ENCODE data around the gene DACH1.

DACH1 gene

GRCh38 chr13:71644579-71644978 is 222.4 kb downstream of the DACH1 start:
- no peaks in the 10 kb centered on the region for H3K9me3 Mint-ChIP-seq
- no peak overlapping the region for H3K4me3 Mint-ChIP-seq
- no peaks in the 10 kb centered on the region for H3K4me1 Mint-ChIP-seq (ENCODE audit: low read depth)
- no peaks in the 10 kb centered on the region for H3K36me3 Mint-ChIP-seq (ENCODE audit: low read depth)
- H3K27me3 Mint-ChIP-seq (ENCODE audit: low read depth), result no peaks in the 10 kb centered on the region
- no peak for DNase-seq (ENCODE audit: low spot score)
- no peak overlapping the region for H3K27ac Mint-ChIP-seq

GRCh38 chr13:71643448-71643860 is 223.6 kb downstream of the DACH1 start:
- Mint-ChIP-seq H3K36me3 (ENCODE audit: low read depth) (no peaks in the 10 kb centered on the region), H3K4me1 (ENCODE audit: low read depth) (no peaks in the 10 kb centered on the region), H3K9me3 (no peaks in the 10 kb centered on the region), H3K27ac (no peak overlapping the region), H3K4me3 (no peak overlapping the region), H3K27me3 (ENCODE audit: low read depth) (no peaks in the 10 kb centered on the region)
- DNase-seq (ENCODE audit: low spot score), result no peak

GRCh38 chr13:71638751-71639150 is 228.3 kb downstream of the DACH1 start:
- Mint-ChIP-seq H3K27me3 (ENCODE audit: low read depth) (no peaks in the 10 kb centered on the region), H3K9me3 (no peaks in the 10 kb centered on the region), H3K27ac (no peak overlapping the region), H3K4me3 (no peak overlapping the region), H3K4me1 (ENCODE audit: low read depth) (no peaks in the 10 kb centered on the region), H3K36me3 (ENCODE audit: low read depth) (no peaks in the 10 kb centered on the region)
- DNase-seq (ENCODE audit: low spot score), result no peak

- Mint-ChIP-seq H3K4me1 (ENCODE audit: low read depth) (no peaks in the 10 kb centered on the region), H3K27me3 (ENCODE audit: low read depth) (no peaks in the 10 kb centered on the region), H3K9me3 (no peaks in the 10 kb centered on the region), H3K4me3 (no peak overlapping the region), H3K27ac (no peak overlapping the region), H3K36me3 (ENCODE audit: low read depth) (no peaks in the 10 kb centered on the region)
- DNase-seq (ENCODE audit: low spot score), result no peak
Observed at GRCh38 chr13:71634602-71635443, 232.2 kb downstream of the DACH1 start.

GRCh38 chr13:71634182-71634581 is 232.8 kb downstream of the DACH1 start:
- H3K4me1 Mint-ChIP-seq (ENCODE audit: low read depth), result no peaks in the 10 kb centered on the region
- DNase-seq (ENCODE audit: low spot score), result no peak
- H3K27ac Mint-ChIP-seq, result no peak overlapping the region
- no peak overlapping the region for H3K4me3 Mint-ChIP-seq
- no peaks in the 10 kb centered on the region for H3K27me3 Mint-ChIP-seq (ENCODE audit: low read depth)
- no peaks in the 10 kb centered on the region for H3K9me3 Mint-ChIP-seq
- no peaks in the 10 kb centered on the region for H3K36me3 Mint-ChIP-seq (ENCODE audit: low read depth)

DNA sequence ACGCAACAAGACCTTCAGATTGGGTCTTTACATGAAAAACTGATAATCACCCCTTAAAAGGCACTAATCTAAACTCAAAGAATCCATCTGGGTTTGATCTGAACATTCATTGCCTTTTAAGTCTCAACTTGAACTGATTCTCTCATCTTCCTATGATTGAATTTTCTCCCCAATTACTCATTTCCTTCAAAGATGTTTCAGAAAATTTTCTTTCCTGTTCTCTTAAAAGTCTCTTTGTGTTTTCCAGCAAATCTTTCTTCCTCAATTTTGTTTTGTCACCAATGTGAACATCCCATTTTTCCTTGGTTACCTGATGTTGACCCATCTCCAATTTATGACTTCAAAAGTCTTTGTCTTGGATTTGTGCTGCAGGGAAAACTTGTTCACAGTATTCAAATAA is 234.3 kb downstream of the DACH1 start:
- DNase-seq (ENCODE audit: low spot score), result no peak
- no peak overlapping the region for H3K4me3 Mint-ChIP-seq
- H3K27me3 Mint-ChIP-seq (ENCODE audit: low read depth), result no peaks in the 10 kb centered on the region
- H3K4me1 Mint-ChIP-seq (ENCODE audit: low read depth), result no peaks in the 10 kb centered on the region
- no peaks in the 10 kb centered on the region for H3K36me3 Mint-ChIP-seq (ENCODE audit: low read depth)
- no peak overlapping the region for H3K27ac Mint-ChIP-seq
- H3K9me3 Mint-ChIP-seq, result no peaks in the 10 kb centered on the region

GRCh38 chr13:71632206-71632605 is 234.8 kb downstream of the DACH1 start:
- Mint-ChIP-seq H3K4me1 (ENCODE audit: low read depth) (no peaks in the 10 kb centered on the region), H3K4me3 (no peak overlapping the region), H3K9me3 (no peaks in the 10 kb centered on the region), H3K27me3 (ENCODE audit: low read depth) (no peaks in the 10 kb centered on the region), H3K36me3 (ENCODE audit: low read depth) (no peaks in the 10 kb centered on the region), H3K27ac (no peak overlapping the region)
- DNase-seq (ENCODE audit: low spot score), result no peak

DNA sequence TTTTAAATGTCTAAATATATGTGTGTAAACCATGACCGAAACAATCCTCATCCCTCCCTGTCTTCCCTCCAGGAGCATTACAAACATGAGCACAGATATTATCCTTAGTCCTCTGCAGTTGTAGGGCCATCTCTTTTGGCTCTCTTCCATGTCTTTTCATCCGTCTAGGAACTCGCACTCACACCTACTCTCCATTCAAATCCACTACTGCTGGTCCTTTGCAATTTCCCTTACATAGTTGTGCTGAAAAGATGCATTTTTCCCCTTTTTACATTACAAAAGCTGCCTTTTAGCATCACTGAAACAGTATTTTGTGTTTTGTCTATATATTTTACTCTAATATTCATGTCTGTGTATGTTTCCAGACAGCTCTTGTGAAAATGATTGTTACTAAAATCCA is 237.8 kb downstream of the DACH1 start:
- no peaks in the 10 kb centered on the region for H3K9me3 Mint-ChIP-seq
- no peak overlapping the region for H3K27ac Mint-ChIP-seq
- H3K27me3 Mint-ChIP-seq (ENCODE audit: low read depth), result no peaks in the 10 kb centered on the region
- H3K4me3 Mint-ChIP-seq, result no peak overlapping the region
- no peaks in the 10 kb centered on the region for H3K4me1 Mint-ChIP-seq (ENCODE audit: low read depth)
- DNase-seq (ENCODE audit: low spot score), result no peak
- H3K36me3 Mint-ChIP-seq (ENCODE audit: low read depth), result no peaks in the 10 kb centered on the region

DNA sequence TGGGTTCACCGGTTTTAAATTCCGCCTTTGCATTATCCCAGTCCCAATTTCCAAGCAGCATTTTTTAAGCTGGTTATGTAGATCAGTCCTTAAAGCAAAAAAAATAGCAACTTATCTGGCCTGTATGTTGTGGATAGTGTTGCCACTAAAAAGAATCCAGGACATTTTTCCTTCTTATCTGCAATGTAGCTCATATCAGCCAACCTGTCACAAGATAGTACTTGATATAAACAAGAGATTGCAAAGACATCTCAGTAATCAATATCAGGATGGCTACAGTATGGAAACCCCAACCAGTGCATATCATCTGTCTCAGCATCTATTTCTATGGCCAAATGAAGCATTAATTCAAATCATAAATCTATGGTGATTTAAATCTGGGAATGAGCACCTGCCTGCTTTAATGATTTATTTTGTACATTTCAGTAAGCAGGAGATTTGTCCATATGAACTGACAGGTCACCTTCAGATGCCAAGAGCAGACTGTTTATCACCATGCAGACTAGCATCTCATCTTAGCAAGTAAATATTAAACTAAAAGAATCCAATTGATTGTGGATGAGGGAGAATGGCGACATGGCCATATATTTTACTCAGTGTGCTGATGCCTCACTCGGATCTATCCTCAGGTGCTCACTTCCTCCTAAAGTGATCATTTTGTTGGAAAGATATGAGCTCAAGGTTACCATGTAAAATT is 240.4 kb downstream of the DACH1 start:
- DNase-seq (ENCODE audit: low spot score), result no peak
- Mint-ChIP-seq H3K36me3 (ENCODE audit: low read depth) (no peaks in the 10 kb centered on the region), H3K27ac (no peak overlapping the region), H3K4me3 (no peak overlapping the region), H3K27me3 (ENCODE audit: low read depth) (no peaks in the 10 kb centered on the region), H3K4me1 (ENCODE audit: low read depth) (no peaks in the 10 kb centered on the region), H3K9me3 (no peaks in the 10 kb centered on the region)

GRCh38 chr13:71625694-71626093 is 241.3 kb downstream of the DACH1 start:
- no peaks in the 10 kb centered on the region for H3K36me3 Mint-ChIP-seq (ENCODE audit: low read depth)
- H3K4me3 Mint-ChIP-seq, result no peak overlapping the region
- H3K4me1 Mint-ChIP-seq (ENCODE audit: low read depth), result no peaks in the 10 kb centered on the region
- H3K27ac Mint-ChIP-seq, result no peak overlapping the region
- DNase-seq (ENCODE audit: low spot score), result no peak
- no peaks in the 10 kb centered on the region for H3K9me3 Mint-ChIP-seq
- H3K27me3 Mint-ChIP-seq (ENCODE audit: low read depth), result no peaks in the 10 kb centered on the region

DNA sequence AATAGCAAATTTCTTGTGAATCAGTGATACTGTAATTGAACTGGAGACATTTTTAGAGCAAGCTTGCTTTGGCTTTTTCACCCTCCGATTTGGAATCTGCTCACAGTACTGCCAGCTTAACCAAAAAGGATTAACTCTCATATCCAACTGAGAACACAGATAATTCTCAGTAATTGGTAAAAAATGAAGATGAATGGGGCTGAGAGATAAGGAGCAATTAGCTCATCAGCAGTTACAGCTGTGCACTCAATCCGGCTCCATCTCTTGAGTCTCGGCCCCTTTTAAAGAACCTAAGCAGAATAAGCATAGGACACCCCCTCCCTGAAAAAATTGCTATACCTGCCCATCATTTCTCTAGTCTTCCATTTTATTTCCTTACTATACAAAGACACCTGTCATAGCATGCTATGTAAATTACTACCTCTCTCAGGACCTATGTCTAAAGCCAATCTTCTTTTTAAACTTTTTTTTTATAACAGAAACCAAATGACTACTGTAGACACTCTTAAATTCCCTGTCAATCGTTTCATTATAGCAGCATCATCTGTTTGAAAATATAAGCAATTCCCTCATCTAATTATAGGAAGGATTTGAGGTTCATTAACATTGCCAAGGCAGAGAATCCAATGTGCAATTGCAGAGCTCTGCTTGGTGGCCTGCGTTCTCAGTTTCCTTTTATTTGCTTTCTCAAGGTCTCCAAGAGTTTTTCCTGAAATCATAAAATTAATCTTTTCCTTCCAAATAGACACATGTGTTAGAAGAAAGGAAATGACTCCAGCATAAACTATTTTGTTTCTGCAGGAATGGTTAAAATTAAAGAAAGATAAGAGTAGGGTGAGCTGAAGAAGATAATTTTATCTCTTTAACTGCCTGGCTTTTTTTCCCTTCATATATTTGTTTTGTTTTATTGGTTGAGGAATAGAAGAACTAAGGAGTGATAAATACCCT is 242.1 kb downstream of the DACH1 start:
- Mint-ChIP-seq H3K4me3 (no peak overlapping the region), H3K4me1 (ENCODE audit: low read depth) (no peaks in the 10 kb centered on the region), H3K9me3 (no peaks in the 10 kb centered on the region), H3K36me3 (ENCODE audit: low read depth) (no peaks in the 10 kb centered on the region), H3K27ac (no peak overlapping the region), H3K27me3 (ENCODE audit: low read depth) (no peaks in the 10 kb centered on the region)
- DNase-seq (ENCODE audit: low spot score), result no peak

DNA sequence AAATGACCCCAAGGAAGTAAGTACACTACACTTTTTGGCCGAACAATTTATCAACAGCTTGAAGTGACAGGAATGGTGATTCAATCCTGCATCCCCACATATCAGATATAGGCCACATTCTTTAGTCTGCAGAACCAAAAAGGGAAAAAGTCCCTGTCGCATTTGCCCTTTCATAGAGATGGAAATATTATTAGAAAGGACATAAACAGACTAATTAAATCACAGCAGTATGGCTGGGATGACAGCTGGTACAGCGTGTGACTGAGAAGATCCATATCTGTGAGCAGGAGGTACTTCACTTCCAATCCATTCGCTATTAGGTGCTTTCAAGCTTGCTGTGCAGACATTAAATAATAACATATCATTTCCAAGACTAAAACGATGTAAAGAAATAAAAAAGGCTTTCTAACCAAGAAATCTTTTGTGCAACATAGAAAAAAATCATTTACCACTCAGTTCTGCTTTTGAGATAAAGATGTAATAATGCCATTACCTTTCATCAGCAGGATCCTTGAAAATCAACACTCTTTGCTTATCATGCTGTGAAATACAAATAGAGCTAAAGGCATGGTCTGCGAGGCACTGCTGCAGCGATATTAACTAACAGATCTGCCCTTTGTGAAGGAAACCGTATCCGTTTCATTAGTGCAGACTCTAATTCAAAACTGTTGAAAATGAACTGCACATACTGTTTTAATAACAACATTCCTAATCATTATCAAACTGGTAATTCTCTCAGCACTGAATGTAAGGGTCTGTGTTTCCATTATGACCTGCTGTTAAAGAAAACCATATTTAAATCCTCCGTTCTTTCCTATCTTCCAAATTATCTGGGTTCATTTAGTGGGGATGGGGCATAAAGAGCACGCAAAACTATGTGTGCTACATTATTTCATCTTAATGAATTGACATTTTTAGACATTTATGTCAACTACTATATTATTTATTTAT is 245.6 kb downstream of the DACH1 start:
- Mint-ChIP-seq H3K4me3 (no peak overlapping the region), H3K4me1 (ENCODE audit: low read depth) (no peaks in the 10 kb centered on the region), H3K9me3 (no peaks in the 10 kb centered on the region), H3K27me3 (ENCODE audit: low read depth) (no peaks in the 10 kb centered on the region), H3K27ac (no peak overlapping the region), H3K36me3 (ENCODE audit: low read depth) (no peaks in the 10 kb centered on the region)
- no peak for DNase-seq (ENCODE audit: low spot score)

DNA sequence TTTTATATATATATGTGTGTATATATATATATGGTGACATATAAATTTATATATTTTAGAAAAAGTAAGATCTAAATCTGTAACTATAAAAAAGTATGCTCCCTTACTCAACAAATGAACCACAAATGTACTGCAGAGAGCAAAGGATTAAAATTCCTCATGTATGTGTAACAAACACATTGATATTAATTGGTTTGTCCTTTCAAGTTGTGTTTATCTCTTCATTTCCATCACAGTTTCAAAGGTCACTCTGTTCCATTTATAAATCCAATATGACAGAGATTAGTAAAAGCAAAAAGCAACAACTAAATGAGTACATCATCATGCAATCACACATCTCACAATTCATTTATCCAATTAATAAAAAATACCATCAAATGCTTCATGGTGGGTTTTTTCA is 247.9 kb downstream of the DACH1 start:
- H3K4me1 Mint-ChIP-seq (ENCODE audit: low read depth), result no peaks in the 10 kb centered on the region
- no peak for DNase-seq (ENCODE audit: low spot score)
- H3K36me3 Mint-ChIP-seq (ENCODE audit: low read depth), result no peaks in the 10 kb centered on the region
- no peak overlapping the region for H3K27ac Mint-ChIP-seq
- H3K4me3 Mint-ChIP-seq, result no peak overlapping the region
- H3K9me3 Mint-ChIP-seq, result no peaks in the 10 kb centered on the region
- no peaks in the 10 kb centered on the region for H3K27me3 Mint-ChIP-seq (ENCODE audit: low read depth)

All from T-helper 2 cell treated with Interferon-gamma antibody and Interleukin-4, amounts not matched to agents 5 μg/mL and 100 μg/mL, for 36 hours (primary cell).